B cell (primary cell): Measurements from ENCODE around the gene CRISPLD2.

Experiments
- EZH2 ChIP-seq: IDR thresholded peaks from 2 replicates; pipeline ENCODE4 v1.6.1; 2012; ENCODE audit warnings: borderline replicate concordance, low read depth, mild to moderate bottlenecking, moderate library complexity, low read length; ENCODE audit not compliant: insufficient read depth, poor library complexity, severe bottlenecking
- TF ChIP-seq, protein P1 (sequence below): fragments of 200-600 bp; IDR thresholded peaks from one replicate; pipeline ENCODE4 v1.8.0; 2022; ENCODE audit warnings: antibody characterized with exemption, mild to moderate bottlenecking

GRCh38 chr16:84832488-84833143 is 12.8 kb downstream of the CRISPLD2 start:
- TF ChIP-seq, protein P1, sequence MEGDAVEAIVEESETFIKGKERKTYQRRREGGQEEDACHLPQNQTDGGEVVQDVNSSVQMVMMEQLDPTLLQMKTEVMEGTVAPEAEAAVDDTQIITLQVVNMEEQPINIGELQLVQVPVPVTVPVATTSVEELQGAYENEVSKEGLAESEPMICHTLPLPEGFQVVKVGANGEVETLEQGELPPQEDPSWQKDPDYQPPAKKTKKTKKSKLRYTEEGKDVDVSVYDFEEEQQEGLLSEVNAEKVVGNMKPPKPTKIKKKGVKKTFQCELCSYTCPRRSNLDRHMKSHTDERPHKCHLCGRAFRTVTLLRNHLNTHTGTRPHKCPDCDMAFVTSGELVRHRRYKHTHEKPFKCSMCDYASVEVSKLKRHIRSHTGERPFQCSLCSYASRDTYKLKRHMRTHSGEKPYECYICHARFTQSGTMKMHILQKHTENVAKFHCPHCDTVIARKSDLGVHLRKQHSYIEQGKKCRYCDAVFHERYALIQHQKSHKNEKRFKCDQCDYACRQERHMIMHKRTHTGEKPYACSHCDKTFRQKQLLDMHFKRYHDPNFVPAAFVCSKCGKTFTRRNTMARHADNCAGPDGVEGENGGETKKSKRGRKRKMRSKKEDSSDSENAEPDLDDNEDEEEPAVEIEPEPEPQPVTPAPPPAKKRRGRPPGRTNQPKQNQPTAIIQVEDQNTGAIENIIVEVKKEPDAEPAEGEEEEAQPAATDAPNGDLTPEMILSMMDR = no peak
- no peak for TF ChIP-seq EZH2
